T-cell (primary cell): ENCODE data around the gene EFHD2. TPM values are rescaled to one million over a fixed set of nuclear protein-coding genes. Genes with fewer than 3 reads are reported as not detected.
A peak's percentile ranks its signal among the peaks of the same experiment; 100 is the strongest.

ENCODE experiments used
- ATAC-seq, 4 experiments: fragments of 200-7000 bp in 3 of 4; fragments of 150-1000 bp in 1 of 4; cut with Tn5 transposase; replicated peaks in 1 of 4; 1 replicate in 3 of 4; 2 replicates in 1 of 4; pipeline ENCODE4 v1.10.0; 2021; ENCODE audit warnings: moderate library complexity in 3 of 4, mild to moderate bottlenecking in 2 of 4, moderate number of reproducible peaks in 1 of 4
- CTCF ChIA-PET, 2 donors: fragments of 300-600 bp; sonication (Branson Sonifier 250); formaldehyde crosslinking; loops; one replicate each; lab custom pipeline; 2022; ENCODE audit warnings: antibody characterized with exemption in 2 of 2; lab: Charles Lee
- POLR2A ChIA-PET, 2 donors: fragments of 300-600 bp; sonication (Branson Sonifier 250); formaldehyde crosslinking; loops; one replicate each; lab custom pipeline; 2022; ENCODE audit warnings: antibody characterized with exemption in 2 of 2; lab: Charles Lee
- DNase-seq, 35 experiments: peaks; one replicate each; pipeline versions ENCODE4 v3.0.0 to v3.0.0-alpha.2; 2013 to 2023
- H3K27ac ChIP-seq: one replicate; pipeline ENCODE4 v1.5.1; 2013; ENCODE audit warnings: low read length
- H3K27me3 ChIP-seq, 2 experiments: replicated peaks in 1 of 2; 1 replicate in 1 of 2; 2 replicates in 1 of 2; pipeline versions ENCODE4 v1.6.1 to v1.7.0; 2013; ENCODE audit warnings: low read length in 1 of 2, mixed read lengths in 1 of 2; ENCODE audit not compliant: control insufficient read depth in 2 of 2, insufficient read depth in 2 of 2; ENCODE audit errors: extremely low read depth in 1 of 2
- H3K36me3 ChIP-seq, 2 donors: 1 replicate in 1 of 2; 2 replicates in 1 of 2; pipeline versions ENCODE4 v1.6.1 to v1.7.0; 2013; ENCODE audit warnings: low read length in 1 of 2; ENCODE audit not compliant: control insufficient read depth in 2 of 2, insufficient read depth in 1 of 2; ENCODE audit errors: extremely low read depth in 1 of 2
- H3K4me1 ChIP-seq, 2 experiments: 1 replicate in 1 of 2; 2 replicates in 1 of 2; pipeline versions ENCODE4 v1.6.1 to v1.7.0; 2013; ENCODE audit warnings: low read length in 2 of 2, mixed read lengths in 1 of 2; ENCODE audit not compliant: insufficient read depth in 2 of 2, control insufficient read depth in 1 of 2; ENCODE audit errors: extremely low read depth in 1 of 2
- H3K4me3 ChIP-seq, 2 donors: 1 replicate in 1 of 2; 2 replicates in 1 of 2; pipeline versions ENCODE4 v1.5.1 to v1.7.0; 2013; ENCODE audit warnings: mild to moderate bottlenecking in 2 of 2, low read length in 1 of 2, moderate library complexity in 1 of 2; ENCODE audit not compliant: control insufficient read depth in 1 of 2; ENCODE audit errors: extremely low read depth in 1 of 2
- H3K9me3 ChIP-seq: 2 replicates; pipeline ENCODE4 v1.7.0; 2013
- H3K27ac Mint-ChIP-seq, 2 donors: one replicate each; pipeline ENCODE4 v1.8.0; 2020 to 2021; ENCODE audit warnings: mild to moderate bottlenecking in 2 of 2, mixed read lengths in 2 of 2
- H3K27me3 Mint-ChIP-seq, 2 donors: one replicate each; pipeline ENCODE4 v1.8.0; 2021 to 2022; ENCODE audit warnings: mixed read lengths in 2 of 2
- H3K36me3 Mint-ChIP-seq: one replicate; pipeline ENCODE4 v1.8.0; 2021; ENCODE audit warnings: mixed read lengths
- H3K4me1 Mint-ChIP-seq, 3 donors: one replicate each; pipeline ENCODE4 v1.8.0; 2020 to 2022; ENCODE audit warnings: mixed read lengths in 3 of 3, mild to moderate bottlenecking in 1 of 3
- H3K4me3 Mint-ChIP-seq, 3 donors: one replicate each; pipeline ENCODE4 v1.8.0; 2020 to 2022; ENCODE audit warnings: mild to moderate bottlenecking in 3 of 3, mixed read lengths in 3 of 3, moderate library complexity in 3 of 3
- H3K9me3 Mint-ChIP-seq, 3 donors: one replicate each; pipeline ENCODE4 v1.8.0; 2020 to 2022; ENCODE audit warnings: mixed read lengths in 3 of 3
- WGBS: methylation state at CpG from one replicate; pipeline ENCODE4 v1.1.5; 2013; ENCODE audit warnings: missing lambda C conversion rate; ENCODE audit not compliant: insufficient coverage; 5-methylcytosine and 5-hydroxymethylcytosine counted together
- total RNA-seq, 35 experiments: library from RNA in 6 of 35; stranded (reverse) in 6 of 35; fragments of 120-200 nt in 1 of 35; gene quantifications; one replicate each; pipeline versions ENCODE4 v1.2.1 to v1.2.4 and lab custom pipeline; 2013 to 2026

EFHD2 gene
- total RNA-seq, 5 donors from 2014 or later (not counting 1 experiment from before 2014, with no cell fraction given): 49.1 to 125 (median 63.6) TPM

GRCh38 chr1:15381805-15382204, 27.9 kb upstream of the EFHD2 start:
- no peaks in the 10 kb centered on the region for H3K36me3 Mint-ChIP-seq
- ChIA-PET CTCF (no interaction called here), POLR2A (no interaction called here)
- no peak overlapping the region for H3K4me3 Mint-ChIP-seq
- peaks cover 0 to 20% of the 10 kb centered on the region in 2 experiments for H3K4me1 ChIP-seq
- peaks cover 10 to 13% (median 11%) of the 10 kb centered on the region in 3 donors for H3K4me1 Mint-ChIP-seq
- H3K27me3 Mint-ChIP-seq: peaks cover 18 to 22% of the 10 kb centered on the region in 2 donors
- no peak for DNase-seq
- H3K9me3 Mint-ChIP-seq: no peaks in the 10 kb centered on the region
- ATAC-seq: no peak
- H3K27ac ChIP-seq: no peak overlapping the region
- H3K4me3 ChIP-seq: no peak overlapping the region
- H3K9me3 ChIP-seq: no peaks in the 10 kb centered on the region
- H3K27ac Mint-ChIP-seq: no peak overlapping the region
- peaks cover 0 to 29% of the 10 kb centered on the region in 2 experiments for H3K27me3 ChIP-seq
- 93% methylated on average over 9 of the region's 12 CpGs for WGBS
- no peaks in the 10 kb centered on the region for H3K36me3 ChIP-seq

DNA sequence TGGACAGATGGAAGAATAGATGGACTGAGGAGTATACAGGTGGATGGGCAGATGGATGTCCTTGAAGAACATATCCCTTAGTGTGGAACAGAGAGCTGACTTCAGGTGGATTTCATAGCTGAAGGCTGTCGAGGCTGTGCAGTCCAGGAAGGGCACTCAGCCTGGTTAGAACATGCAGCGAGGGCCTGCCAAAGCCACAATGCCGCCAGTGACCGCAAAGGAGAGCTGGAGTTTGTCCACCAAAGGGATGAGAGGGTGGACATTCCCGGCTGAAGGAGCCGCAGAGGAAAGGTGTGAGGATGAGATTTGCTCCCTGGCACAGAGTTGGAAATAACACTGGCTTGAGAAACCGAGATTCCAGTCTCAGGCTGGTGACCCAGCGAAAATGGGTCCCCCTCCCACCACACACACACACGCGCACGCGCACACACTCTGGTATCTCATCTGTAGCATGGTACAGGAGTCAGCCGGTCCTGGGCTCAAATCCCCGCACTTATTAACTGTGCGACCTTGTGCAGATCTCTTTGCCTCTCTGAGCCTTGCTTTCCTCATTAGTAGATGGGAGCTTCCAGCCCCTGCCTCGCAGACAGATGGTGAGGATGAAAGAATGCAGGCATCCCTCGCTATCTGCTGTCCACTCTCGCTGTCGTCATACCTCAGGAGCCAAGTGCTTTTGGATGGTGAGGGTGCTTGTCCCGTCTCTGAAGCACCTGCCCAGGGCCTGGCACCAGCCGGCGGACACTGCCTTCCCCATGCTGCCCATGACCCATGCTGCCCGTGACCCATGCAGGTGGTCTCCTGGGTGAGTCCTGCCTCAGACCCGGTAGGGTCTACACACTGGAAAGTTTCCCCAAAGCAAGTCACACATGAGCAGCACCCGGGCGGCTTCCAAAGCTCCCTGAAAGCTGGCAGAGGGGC, 26.8 kb upstream of the EFHD2 start:
- Histone ChIP-seq H3K4me1 (peaks cover 0 to 20% of the 10 kb centered on the region in 2 experiments), H3K36me3 (no peaks in the 10 kb centered on the region), H3K9me3 (no peaks in the 10 kb centered on the region), H3K4me3 (no peak overlapping the region), H3K27me3 (peaks cover 0 to 27% of the 10 kb centered on the region in 2 experiments), H3K27ac (no peak overlapping the region)
- DNase-seq: no peak
- H3K4me3 Mint-ChIP-seq: no peak overlapping the region
- no peak overlapping the region for H3K27ac Mint-ChIP-seq
- POLR2A ChIA-PET: no interaction called here
- WGBS: 89% methylated on average over 22 of the region's 26 CpGs
- H3K4me1 Mint-ChIP-seq: peaks cover 10 to 13% (median 13%) of the 10 kb centered on the region in 3 donors
- ATAC-seq: no peak
- CTCF ChIA-PET: no interaction called here
- no peaks in the 10 kb centered on the region for H3K36me3 Mint-ChIP-seq
- H3K9me3 Mint-ChIP-seq: no peaks in the 10 kb centered on the region
- H3K27me3 Mint-ChIP-seq: peaks cover 16 to 21% of the 10 kb centered on the region in 2 donors

DNA sequence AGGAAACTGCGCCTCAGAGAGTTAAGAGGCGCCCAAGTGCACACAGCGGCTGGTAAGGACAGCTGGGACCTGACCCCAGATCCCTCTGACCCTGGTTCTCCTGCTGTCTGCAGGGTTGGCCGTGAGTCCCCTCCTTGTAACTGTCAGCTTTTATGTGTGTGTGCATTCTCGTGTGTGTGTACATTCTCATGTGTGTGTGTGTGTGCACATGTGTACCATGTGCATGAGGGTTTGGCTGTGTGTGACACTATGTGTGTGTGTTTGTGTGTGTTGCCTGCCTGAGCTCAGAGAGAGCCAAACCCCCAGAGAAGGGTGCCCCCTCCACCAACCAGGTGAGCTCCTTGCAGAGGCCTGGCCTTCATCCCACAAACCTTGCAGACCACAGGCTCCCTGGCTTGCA, 25.9 kb upstream of the EFHD2 start:
- ChIA-PET POLR2A (no interaction called here), CTCF (no interaction called here)
- Mint-ChIP-seq H3K4me3 (peak overlapping the region in 1 of 3 donors; percentile 25), H3K36me3 (no peaks in the 10 kb centered on the region), H3K27ac (no peak overlapping the region), H3K4me1 (peaks cover 10 to 13% (median 13%) of the 10 kb centered on the region in 3 donors), H3K9me3 (no peaks in the 10 kb centered on the region), H3K27me3 (peaks cover 16 to 18% of the 10 kb centered on the region in 2 donors)
- ATAC-seq (no peak), DNase-seq (no peak)
- WGBS: 91% methylated on average over 4 of the region's 5 CpGs
- H3K27me3 ChIP-seq: peaks cover 0 to 22% of the 10 kb centered on the region in 2 experiments
- no peaks in the 10 kb centered on the region for H3K36me3 ChIP-seq
- H3K9me3 ChIP-seq: no peaks in the 10 kb centered on the region
- no peak overlapping the region for H3K27ac ChIP-seq
- H3K4me3 ChIP-seq: no peak overlapping the region
- H3K4me1 ChIP-seq: peaks cover 0 to 20% of the 10 kb centered on the region in 2 experiments

DNA sequence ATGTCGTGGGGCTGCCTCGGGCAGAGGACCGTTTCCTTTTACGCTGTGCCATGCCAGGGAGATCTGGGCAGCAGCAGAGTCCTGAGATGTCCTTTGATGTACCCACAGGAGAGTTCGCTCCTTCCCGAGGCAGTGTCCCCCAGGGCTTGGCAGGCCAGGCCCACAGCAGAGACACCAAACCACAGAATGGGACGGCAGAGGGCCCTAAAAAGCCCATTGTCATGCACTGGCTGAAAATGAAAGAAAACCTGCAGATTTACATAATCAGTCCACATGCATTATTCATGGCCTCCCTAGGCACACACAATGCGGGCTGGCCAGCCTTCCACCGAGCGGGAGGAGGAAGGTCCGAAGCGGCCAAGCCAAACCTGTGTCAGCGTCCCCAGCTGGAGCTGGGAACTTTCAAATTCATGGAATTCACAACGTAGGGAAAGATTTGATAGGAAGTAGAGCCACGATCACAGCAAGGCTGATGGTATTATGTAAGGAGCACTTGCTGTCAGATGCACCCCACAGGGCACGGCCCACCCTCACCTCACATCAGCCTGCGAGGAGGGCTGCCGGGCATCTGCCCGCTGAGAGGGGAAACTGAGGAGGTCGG, 25.3 kb upstream of the EFHD2 start:
- no peaks in the 10 kb centered on the region for H3K9me3 Mint-ChIP-seq
- Histone ChIP-seq H3K4me3 (no peak overlapping the region), H3K27ac (no peak overlapping the region), H3K4me1 (peaks cover 0 to 20% of the 10 kb centered on the region in 2 experiments), H3K9me3 (no peaks in the 10 kb centered on the region), H3K36me3 (no peaks in the 10 kb centered on the region), H3K27me3 (peaks cover 0 to 22% of the 10 kb centered on the region in 2 experiments)
- DNase-seq (no peak), ATAC-seq (peak in 3 of 4 experiments; percentile 19 to 37 (median 31))
- H3K27ac Mint-ChIP-seq: no peak overlapping the region
- peak overlapping the region; percentile 25 to 51 (median 32) for H3K4me3 Mint-ChIP-seq
- H3K4me1 Mint-ChIP-seq: peaks cover 10 to 13% (median 13%) of the 10 kb centered on the region in 3 donors
- WGBS: 64% methylated on average over 12 of the region's 20 CpGs
- peaks cover 16 to 18% of the 10 kb centered on the region in 2 donors for H3K27me3 Mint-ChIP-seq
- POLR2A ChIA-PET: interaction anchor here in 1 of 2 donors (0.8 kb wide), 1 partner anchor 27 kb away, joined by 5 read pairs; no protein-coding TSS in a partner anchor
- CTCF ChIA-PET: no interaction called here
- H3K36me3 Mint-ChIP-seq: no peaks in the 10 kb centered on the region

DNA sequence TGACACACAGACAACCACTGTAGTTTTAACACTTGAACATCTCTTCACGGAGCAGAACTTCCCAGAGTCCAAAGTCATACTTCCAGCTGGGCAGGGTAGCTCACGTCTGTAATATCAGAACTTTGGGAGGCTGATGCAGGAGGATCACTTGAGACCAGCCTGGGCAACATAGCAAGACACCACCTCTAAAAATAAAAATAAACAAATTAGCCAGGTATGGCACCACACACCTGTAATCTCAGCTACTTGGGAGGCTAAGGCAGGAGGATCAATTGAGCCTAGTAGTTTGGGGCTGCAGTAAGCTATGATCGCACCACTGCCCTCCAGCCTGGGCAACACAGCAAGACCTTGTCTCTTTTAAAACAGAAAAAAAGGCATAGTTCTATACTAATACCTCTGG, 24.3 kb upstream of the EFHD2 start:
- no peaks in the 10 kb centered on the region for H3K9me3 Mint-ChIP-seq

DNA sequence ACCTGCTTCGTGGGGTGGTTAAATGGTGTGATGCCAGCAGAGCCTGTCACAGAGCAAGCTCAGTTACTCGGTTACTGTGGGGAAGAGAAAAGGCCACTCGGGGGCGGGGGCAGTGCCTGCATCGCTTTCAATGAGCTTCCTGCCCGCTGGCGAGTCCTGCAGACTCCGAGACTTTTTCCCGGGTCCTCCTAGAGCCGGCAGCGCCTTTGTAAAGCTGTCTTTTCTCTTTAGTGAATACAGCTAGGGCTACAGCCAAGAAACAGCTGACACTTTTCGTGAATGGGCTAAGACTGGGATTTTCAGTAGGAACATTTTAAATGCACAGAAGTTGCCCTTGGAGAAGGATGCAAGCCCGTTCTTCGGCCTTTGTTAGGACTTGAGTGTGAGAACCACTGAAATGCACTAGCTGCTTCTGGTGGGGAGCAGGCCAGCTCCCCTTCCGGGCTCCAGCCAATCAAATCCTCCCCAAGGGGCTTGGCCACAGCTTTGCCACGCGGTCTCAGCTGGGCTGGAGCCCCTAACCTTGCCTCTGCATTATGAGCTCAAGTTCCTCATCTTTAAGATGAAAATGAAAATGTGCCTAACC, 23.4 kb upstream of the EFHD2 start:
- no peaks in the 10 kb centered on the region for H3K36me3 ChIP-seq
- no peaks in the 10 kb centered on the region for H3K9me3 ChIP-seq
- peaks cover 0 to 20% of the 10 kb centered on the region in 2 experiments for H3K4me1 ChIP-seq
- no peaks in the 10 kb centered on the region for H3K9me3 Mint-ChIP-seq
- ChIA-PET CTCF (interaction anchor here in 1 of 2 donors (0.6 to 1.1 kb wide), 2 partner anchors 63 to 95 kb away, joined by 3 to 4 read pairs; no protein-coding TSS in a partner anchor), POLR2A (no interaction called here)
- DNase-seq: peak in 11 of 35 experiments; percentile 9 to 38 (median 16)
- 20% methylated on average over 16 of the region's 17 CpGs for WGBS
- H3K27ac ChIP-seq: no peak overlapping the region
- no peak overlapping the region for H3K27ac Mint-ChIP-seq
- no peak overlapping the region for H3K4me3 ChIP-seq
- peaks cover 0 to 29% of the 10 kb centered on the region in 2 experiments for H3K27me3 ChIP-seq
- H3K4me3 Mint-ChIP-seq: peak overlapping the region in 1 of 3 donors; percentile 29
- no peaks in the 10 kb centered on the region for H3K36me3 Mint-ChIP-seq
- H3K27me3 Mint-ChIP-seq: peaks cover 16 to 18% of the 10 kb centered on the region in 2 donors
- H3K4me1 Mint-ChIP-seq: peaks cover 10 to 13% (median 13%) of the 10 kb centered on the region in 3 donors
- ATAC-seq: peak in 1 of 4 experiments; percentile 36

More for the DNA sequence above, 24.3 kb upstream of the EFHD2 start:
- Histone ChIP-seq H3K4me1 (peaks cover 0 to 20% of the 10 kb centered on the region in 2 experiments), H3K4me3 (no peak overlapping the region), H3K27ac (no peak overlapping the region), H3K9me3 (no peaks in the 10 kb centered on the region), H3K36me3 (no peaks in the 10 kb centered on the region), H3K27me3 (peaks cover 0 to 29% of the 10 kb centered on the region in 2 experiments)
- ATAC-seq (no peak), DNase-seq (no peak)
- ChIA-PET CTCF (interaction anchor here in 1 of 2 donors (0.6 to 1.1 kb wide), 2 partner anchors 62 to 94 kb away, joined by 3 to 4 read pairs; no protein-coding TSS in a partner anchor), POLR2A (no interaction called here)
- Mint-ChIP-seq H3K4me1 (peaks cover 10 to 13% (median 13%) of the 10 kb centered on the region in 3 donors), H3K4me3 (no peak overlapping the region), H3K27me3 (peaks cover 16 to 18% of the 10 kb centered on the region in 2 donors), H3K36me3 (no peaks in the 10 kb centered on the region), H3K27ac (peak overlapping the region in 1 of 2 donors; percentile 28)
- 82% methylated on average over 2 of the region's 3 CpGs for WGBS
